ENCODE measurements around the gene PDZD7.

GRCh38 chr10:101007099-101007711, 23.7 kb downstream of the PDZD7 start:
- TF ChIP-seq GATA3 (IDR thresholded peaks at IDR 0.05; ENCODE audit: low read depth, low read length), result no peak
- no peak for TF ChIP-seq GATA2 (IDR thresholded peaks at IDR 0.05; ENCODE audit: low read depth, low read length)
